SU-DHL-6 (cell line): Measurements from ENCODE around the gene FSIP1.

ENCODE experiments used
- EZH2phosphoT487 ChIP-seq: fragments of 200-600 bp; sonication (generic), shearing (Covaris generic); conservative IDR thresholded peaks from 2 replicates; pipeline ENCODE4 v1.6.1; 2018; ENCODE audit warnings: mild to moderate bottlenecking, antibody characterized with exemption, low read length, moderate library complexity, mixed read lengths
- TF ChIP-seq, protein P1 (sequence below): fragments of 200-600 bp; sonication (generic); IDR thresholded peaks from one replicate; pipeline ENCODE4 v1.5.1; 2017; ENCODE audit warnings: antibody characterized with exemption, mild to moderate bottlenecking, low read length, moderate library complexity; ENCODE audit not compliant: insufficient read depth, poor library complexity, severe bottlenecking

DNA sequence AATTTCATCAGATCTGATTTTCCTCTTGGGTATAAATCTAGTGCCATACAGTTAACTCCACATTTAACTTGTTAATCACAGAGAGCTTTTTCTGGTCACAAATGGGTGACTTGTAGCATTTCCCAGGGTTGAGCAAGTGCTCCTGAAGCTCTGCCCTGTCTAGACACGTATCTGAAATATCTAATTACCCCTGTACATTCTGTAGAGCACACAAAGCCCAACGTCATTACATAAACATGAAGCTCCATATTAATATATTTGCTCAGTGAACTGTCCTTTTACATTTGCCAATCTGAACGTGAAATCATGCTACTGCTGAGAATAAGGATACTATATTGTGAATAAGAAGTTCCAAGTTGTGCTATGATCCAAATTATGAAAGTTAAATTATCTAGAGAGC is 152.7 kb downstream of the FSIP1 start:
- TF ChIP-seq, protein P1, sequence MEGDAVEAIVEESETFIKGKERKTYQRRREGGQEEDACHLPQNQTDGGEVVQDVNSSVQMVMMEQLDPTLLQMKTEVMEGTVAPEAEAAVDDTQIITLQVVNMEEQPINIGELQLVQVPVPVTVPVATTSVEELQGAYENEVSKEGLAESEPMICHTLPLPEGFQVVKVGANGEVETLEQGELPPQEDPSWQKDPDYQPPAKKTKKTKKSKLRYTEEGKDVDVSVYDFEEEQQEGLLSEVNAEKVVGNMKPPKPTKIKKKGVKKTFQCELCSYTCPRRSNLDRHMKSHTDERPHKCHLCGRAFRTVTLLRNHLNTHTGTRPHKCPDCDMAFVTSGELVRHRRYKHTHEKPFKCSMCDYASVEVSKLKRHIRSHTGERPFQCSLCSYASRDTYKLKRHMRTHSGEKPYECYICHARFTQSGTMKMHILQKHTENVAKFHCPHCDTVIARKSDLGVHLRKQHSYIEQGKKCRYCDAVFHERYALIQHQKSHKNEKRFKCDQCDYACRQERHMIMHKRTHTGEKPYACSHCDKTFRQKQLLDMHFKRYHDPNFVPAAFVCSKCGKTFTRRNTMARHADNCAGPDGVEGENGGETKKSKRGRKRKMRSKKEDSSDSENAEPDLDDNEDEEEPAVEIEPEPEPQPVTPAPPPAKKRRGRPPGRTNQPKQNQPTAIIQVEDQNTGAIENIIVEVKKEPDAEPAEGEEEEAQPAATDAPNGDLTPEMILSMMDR = no peak
- TF ChIP-seq EZH2phosphoT487 = no peak
